GM20431 (cell line): ENCODE results near the gene CCDC73.
"Not testable (repeated sequence)": the region's sequence is repeated elsewhere in the genome, so short reads cannot be mapped to it uniquely, and the experiment has no call there.

Source experiments
- in situ Hi-C: fragments of 300-500 bp; cut with MseI, MboI; formaldehyde crosslinking; loops from one replicate; pipeline ENCODE4 v1.15.0; 2020; ENCODE audit warnings: low sequenced_read_pairs; ENCODE audit not compliant: unreplicated experiment

CCDC73 gene

DNA sequence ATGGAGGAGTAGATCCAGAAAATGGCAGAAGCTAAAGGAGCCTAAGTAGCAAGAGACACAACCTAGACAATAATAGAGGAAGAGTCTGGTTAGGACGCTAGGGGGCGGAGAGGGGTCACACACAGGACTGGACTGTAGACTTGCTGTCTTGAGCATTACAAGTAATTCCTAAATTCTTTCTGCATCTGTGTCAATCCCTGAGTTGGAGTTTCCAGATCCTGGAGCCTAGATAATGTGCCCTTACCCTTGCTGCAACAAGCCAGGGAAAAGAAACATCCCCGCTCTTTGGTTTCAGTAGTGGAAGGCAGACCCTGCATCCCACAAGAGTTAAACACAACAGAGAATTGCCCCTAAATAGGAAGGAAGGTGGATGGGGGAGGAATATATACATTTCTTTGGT is 14.9 kb upstream of the CCDC73 start:
- in situ Hi-C loops, result no loop called here

DNA sequence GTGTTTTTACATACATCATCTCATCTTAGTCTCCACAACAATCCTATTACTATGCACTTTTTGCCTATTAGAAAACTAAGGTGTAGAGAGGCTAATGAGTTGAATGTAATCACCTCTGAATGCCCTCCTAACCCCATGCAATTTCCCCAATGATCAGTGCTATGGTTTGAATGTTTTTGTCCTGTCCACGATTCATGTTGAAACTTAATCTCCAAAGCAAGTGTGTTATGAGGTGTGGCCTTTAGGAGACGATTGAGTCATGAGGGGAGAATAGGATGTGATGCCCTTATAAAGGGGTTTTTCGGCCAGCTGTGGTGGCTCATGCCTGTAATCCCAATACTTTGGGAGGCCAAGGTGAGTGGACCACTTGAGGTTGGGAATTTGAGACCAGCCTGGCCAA is 2.0 kb upstream of the CCDC73 start:
- in situ Hi-C loops, result no loop called here

DNA sequence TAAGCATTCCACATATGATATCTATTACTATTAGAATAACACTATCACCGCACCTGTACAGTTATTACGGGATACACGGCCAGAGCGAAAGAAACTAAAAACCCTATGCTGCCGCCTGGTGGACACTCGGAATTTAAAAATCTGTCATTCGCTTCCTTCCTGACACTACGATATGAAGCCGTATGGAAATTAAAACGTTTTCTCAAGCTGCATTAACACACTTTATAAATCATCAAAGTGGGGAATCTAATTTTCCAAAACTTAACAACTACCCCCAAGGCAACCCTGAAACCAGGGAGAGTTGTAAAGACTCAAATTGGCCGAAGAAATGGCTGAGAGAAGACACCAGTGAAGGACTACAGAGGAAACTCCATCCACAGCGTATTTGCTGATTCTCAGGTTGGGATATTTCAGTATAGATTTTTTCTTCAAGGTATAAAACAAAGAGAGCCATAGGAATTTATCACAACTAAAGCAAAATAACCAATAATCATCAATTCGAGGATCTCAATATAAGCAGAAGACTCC is 1.4 kb downstream of the CCDC73 start:
- in situ Hi-C loops, result no loop called here

DNA sequence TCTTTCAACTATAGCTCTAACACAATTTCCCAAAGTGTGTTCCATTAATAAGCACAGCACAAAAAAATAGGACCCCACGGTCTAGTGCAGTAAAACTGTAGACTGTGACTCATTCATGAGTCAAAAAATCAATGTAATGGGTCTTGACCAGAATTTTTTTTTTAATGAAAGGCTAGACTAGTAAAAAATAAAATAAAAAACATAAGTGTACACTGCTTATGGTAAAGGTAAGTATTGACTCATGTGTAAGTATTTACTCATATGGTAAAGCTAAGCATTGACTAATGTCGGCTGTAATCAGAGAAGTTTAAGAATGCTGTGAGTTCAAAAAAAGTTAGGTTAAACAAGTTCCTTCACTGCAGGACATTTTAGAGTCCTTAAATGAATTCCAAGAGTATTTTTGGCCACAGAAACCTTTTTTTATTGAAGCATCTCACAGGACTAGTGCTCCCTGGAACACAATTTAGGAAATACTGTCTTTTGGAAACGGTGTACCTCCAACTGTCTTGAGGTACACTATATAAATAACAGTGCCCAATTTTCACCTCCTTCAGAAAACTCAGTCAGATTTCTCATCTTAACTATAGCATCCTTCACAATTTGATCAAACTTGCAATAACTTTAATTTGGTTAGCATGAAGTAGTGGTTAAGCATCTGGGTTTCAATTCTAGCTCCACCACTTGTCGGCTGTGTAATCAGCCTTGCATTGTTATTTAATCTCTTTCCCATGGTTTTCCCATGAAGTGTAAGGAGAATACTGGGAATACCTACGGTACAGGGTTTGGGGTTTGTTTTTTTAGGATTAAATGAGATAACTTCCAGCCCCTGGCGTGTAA is 2.1 kb downstream of the CCDC73 start:
- in situ Hi-C loops, result no loop called here

DNA sequence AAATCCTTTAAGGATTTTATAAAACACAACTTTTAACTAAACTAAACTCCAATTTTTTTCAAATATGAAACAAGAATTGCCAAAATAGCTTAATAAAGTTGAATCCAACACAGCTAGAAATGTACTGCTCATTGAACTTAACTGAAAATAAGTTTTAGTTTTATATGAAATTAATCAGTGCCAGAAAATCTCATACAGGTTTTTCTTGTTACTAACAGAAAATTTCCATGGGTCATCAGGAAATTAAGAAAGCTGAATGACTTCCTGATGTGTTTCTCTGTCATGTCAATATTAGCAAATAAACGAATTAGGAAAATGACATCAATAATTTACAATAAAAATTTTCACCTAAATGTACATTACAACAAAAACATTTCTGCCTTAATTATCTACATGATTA is 3.5 kb downstream of the CCDC73 start:
- in situ Hi-C loops, result no loop called here

DNA sequence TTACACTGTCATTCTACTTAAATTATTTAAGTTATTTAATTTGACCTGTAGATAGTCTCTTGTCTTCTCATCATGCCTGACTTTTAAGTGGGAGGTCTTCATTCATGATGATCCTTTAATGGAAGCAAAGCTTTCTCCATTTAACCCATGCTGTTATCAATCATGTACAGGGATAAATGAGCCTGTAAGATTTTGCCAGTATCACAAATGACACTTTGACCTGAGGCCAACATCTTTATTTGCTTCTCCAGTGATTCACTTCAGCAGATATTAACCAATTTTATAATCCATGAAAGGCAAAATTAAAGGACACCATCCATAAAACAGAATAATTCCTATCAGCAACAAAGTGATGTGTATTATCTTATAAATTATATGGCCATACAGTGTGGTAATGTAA is 7.7 kb downstream of the CCDC73 start:
- in situ Hi-C loops, result no loop called here

DNA sequence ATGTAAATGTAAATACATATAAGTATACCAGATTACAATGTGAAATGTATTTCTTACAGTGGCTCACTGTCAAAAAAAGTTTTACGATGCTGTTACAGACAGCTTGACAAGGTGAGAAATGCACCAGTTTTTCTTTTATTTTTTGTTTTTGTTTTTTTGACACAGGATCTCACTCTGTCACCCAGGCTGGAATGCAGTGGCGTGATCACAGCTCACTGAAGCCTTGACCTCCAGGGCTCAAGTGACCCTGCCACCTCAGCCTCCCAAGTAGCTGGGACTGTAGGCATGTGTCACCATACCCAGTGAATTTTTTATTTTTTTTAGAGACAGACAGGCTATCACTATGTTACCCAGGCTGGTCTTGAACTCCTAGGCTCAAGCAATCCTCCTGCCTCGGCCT is 9.2 kb downstream of the CCDC73 start:
- in situ Hi-C loops, result no loop called here

DNA sequence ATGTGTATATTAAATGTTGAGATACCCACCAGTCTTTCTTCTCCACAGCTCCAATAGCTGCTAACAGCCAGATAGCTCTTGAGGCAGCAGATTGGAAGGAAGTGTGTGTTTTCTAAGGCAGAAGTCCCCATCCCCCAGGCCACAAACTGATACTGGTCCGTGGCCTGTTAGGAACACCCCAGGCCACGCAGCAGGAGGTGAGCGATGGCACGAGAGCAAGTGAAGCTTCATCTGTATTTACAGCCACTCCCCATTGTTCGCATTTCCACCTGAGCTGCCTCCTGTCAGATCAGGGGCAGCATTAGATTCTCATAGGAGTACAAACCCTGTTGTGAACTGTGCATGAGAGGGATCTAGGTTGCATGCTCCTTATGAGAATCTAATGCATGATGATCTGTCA is 12.7 kb downstream of the CCDC73 start:
- in situ Hi-C loops, result no loop called here

DNA sequence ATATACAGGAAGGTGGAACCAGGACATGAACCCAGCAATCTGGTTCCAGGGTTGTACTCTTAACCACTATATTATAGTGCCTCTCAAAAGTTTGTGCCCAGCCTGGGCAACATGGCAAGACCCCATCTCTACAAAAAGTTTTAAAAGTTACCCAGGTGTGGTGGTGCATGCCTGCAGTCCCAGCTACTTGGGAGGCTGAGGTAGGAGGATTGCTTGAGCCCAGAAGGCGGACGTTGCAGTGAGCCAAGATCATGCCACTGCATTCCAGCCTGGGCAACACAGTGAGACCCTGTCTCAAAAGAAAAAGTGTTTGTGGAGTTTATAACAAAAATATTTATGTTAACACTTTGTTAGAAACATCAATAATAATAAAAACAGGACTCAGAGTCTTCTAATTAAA is 13.6 kb downstream of the CCDC73 start:
- in situ Hi-C loops, result not testable (repeated sequence)

DNA sequence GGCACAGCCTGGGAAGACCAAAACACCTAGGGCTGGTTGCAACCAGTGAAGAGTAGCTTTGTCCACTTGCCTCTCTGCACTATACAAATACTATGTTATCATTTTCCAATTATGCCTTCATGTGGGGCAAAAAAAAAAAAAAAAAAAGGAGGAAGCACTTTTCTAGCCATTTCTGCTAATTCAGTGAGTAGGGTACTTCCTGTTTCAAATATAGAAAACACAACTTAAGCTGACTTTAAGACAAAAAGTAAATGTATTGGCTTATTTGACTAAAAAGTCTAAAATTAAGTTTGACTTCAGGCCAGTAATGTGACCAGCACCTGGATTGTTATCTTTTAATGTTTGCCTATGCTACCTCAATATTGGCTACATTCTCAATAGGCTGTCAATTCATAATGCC is 15.3 kb downstream of the CCDC73 start:
- in situ Hi-C loops, result no loop called here

DNA sequence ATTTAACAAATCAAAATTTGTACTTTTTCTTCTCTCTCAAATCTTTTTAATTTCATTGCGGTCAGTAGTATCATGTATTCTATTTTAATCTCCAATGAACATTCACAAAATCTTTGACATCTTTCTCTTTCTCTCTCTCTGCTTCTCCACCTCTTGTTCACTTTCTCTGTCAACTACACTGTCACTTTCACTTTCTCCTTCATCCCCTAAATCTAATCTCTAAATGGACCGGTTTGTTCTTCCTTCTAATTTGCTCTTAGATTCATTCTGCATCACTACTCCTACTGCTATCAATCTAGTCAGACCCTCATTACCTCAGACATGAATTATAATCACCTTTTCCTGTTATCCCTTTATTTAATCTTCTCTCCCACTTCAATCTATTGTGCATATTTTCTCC is 18.6 kb downstream of the CCDC73 start:
- in situ Hi-C loops, result no loop called here

DNA sequence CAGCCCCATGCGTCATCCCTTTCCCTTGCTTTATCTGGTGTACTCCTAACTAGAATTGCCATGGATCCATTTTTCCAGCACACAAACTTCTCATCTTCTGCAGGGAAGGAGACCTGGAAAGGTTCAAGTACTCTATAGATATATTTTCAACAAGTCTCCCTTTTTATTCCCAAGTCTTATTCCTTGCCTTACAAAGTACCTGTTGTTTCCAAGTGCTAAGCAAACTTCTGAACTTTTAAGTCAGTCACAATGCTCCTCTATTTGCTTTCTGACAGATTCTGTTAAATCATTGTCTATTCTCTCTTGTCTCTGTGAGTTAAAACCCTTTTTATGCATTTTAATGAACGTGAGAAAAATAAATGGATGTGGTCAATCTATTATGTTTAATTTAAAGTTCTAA is 20.4 kb downstream of the CCDC73 start:
- in situ Hi-C loops, result no loop called here

DNA sequence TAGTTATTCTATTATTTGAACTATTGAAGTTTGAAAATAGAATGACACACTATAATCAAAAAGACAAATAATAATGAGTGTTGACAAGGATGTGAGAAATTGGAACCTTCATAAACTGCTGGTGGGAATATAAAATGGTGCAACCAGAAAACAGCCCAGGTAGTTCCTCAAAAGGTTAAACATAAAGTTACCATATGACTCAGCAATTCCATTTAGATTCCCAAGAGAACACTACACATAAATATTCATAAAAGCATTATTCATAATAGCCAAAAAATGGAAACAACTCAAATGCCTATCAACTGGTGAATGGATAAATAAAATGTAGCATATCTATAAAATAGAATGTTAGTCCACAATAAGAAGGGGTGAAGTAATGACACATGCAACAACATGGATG is 21.7 kb downstream of the CCDC73 start:
- in situ Hi-C loops, result no loop called here

DNA sequence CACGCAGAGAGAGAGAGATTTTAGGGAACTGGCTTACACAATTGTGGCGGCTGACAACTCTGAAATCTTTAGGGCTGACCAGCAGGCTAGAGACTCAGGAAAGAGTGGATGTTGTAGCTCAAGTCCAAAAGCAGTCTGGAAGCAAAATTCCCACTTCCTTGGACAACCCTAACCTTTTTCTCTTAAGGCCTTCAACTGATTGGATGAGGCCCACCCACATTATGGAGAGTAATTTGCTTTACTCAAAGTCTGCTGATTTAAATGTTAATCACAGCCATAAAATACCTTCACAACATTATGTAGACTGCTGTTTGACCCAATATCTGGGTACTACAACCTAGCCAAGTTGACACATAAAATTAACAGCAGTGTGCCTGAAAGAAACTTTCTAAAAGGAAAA is 32.7 kb downstream of the CCDC73 start:
- in situ Hi-C loops, result not testable (repeated sequence)

DNA sequence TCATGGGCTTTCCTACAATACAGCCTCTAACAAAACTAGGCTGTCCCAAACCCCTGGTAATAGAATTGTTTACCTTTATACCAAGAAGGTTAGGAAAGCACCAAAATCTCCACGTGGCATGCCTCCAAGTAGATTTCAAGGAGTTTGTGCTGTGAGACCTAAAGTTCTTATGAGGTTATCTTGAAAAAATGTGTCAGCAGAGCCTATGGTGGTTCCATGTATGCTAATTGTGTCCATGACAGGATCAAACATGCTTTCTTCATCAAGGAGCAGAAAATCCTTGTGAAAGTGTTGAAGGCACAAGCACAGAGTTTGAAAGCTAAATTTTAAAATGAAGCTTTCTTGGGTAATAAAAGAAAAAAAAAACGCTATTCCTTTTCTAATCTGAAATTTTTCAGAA is 36.2 kb downstream of the CCDC73 start:
- in situ Hi-C loops, result no loop called here

DNA sequence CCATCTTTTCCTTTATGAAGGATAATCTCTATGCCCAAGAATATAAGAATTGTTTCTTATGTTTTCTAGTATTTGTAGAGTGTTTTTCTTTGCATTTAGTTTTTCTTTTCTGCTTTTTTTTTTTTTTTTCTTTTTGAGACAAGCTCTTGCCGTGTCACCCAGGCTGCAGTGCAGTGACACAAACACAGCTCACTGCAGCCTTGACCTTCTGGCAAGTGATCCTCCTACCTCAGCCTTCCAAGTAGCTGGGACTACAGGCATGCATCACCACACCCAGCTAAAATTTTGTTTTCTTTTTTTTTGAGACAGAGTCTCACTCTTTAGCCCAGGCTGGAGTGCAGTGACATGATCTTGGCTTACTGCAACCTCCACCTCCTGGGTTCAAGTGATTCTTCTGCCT is 41.3 kb downstream of the CCDC73 start:
- in situ Hi-C loops, result not testable (repeated sequence)

DNA sequence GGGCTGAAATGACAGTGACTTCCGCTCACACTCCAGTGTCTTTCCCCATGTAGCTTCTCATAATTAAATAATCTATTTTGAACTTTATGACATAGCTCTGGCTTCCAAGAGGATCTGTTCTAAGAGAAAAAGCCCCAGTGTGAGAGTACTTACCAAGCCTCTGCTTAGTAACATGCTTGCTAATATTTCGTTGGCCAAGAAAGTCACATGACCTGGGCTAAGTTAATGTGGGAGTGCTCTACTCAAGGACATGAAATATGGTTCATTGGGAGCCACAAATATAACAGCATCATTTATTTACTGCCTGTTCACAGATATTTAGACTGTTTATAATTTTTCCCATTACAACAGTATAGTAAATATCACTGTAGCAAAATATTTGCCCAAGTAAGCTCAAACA is 42.5 kb downstream of the CCDC73 start:
- in situ Hi-C loops, result no loop called here

DNA sequence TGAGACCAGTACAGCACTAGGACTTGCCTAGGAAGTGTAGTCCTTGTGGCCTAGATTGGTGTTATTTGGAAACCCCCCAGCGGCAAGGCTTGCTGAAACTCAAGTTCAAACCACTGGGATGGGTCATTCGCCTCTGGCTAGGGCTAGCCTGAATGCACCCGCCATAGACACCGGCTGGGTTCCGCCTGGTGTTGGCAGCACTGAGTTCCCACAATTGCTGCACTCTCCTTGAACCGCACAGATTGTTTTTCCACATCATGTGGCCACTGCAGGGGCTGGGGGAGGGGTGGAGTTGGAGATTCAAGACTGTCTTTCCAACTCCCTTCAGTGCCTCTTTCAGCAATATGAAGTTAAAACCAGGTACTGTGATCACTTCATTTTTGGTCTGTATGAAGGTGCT is 43.1 kb downstream of the CCDC73 start:
- in situ Hi-C loops, result no loop called here

DNA sequence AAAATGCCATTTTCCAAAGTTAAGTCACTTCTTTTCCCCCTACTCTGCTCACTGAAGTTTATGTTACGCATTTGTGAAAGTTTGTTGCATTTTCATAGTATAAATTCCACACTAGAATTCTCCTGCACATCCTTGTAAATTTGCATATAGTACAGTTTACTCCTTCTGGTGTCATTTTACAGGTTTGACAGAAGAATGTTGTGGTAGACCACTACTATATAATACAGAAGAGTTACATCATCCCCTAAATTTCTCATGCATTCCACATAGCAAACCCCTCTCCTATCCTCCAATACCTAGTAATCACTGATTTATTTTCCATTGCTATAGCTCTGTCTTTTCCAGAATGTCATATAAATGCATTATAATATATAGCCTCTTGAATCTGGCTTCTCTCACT is 64.5 kb downstream of the CCDC73 start:
- in situ Hi-C loops, result no loop called here

DNA sequence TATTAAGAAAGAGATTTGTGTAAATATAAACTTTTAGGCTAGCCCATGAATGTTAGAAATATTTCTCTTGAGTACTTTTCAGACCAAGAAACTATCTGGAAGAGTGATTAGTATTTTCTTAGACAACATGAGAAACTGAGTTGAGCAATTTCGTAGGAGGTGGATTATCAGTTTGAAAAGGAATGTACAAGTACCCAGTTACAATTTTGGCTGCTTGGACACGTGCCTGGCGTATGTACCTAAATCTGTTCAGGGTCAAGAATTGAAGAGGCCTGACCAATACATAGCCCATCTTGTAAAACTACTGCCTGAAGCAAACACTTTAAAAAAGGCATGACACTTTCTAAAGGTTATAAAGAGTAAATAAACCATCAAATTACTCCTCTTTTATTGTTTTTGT is 71.1 kb downstream of the CCDC73 start:
- in situ Hi-C loops, result no loop called here

DNA sequence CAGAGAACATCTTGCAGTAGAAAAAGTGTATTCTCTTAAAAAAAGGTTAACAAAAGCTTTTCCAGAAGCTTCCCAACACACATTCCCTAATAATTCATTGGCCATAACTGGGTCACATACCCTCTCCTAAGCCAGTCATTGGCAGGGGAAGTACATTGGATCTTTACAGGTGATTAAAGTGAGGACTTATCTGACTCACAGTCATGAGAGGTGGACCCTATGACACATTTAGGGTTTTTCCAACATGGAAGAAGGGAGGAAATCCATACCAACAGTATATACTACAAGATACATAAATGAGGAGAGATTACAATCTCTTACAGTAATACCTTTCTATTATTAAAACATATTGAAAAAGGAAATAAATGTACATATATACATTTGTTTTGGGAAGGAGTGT is 72.2 kb downstream of the CCDC73 start:
- in situ Hi-C loops, result no loop called here

DNA sequence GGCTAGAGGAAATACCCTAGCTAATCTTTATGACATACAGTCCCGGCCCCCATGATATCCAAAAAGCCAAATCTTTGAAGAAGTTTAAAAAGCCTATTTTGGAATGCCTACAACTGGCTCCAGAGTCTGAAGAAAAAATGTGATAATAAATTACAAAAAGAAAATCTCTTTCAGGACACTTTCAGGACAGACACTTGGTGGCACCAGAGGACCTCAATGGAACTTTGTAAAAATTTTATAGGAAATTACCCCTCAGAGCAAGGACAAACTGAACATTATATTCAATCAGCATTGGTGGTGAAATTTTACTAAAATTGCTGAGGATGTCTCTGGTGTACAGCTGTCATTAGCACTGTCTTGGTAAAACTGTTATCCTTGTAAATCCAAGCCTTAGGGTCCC is 81.0 kb downstream of the CCDC73 start:
- in situ Hi-C loops, result no loop called here
